GM12801 (cell line): Measurements from ENCODE around the gene HMCN1.

Experiments
- CTCF ChIP-seq: IDR thresholded peaks from one replicate; pipeline ENCODE4 v1.5.1; 2011; ENCODE audit warnings: control low read depth; ENCODE audit not compliant: insufficient read length; ENCODE audit errors: extremely low read depth

The HMCN1 gene

GRCh38 chr1:185838111-185838510, 103.9 kb downstream of the HMCN1 start:
- no peak for TF ChIP-seq CTCF

GRCh38 chr1:185840880-185841279, 106.7 kb downstream of the HMCN1 start:
- no peak for TF ChIP-seq CTCF

- TF ChIP-seq CTCF = no peak
These were observed 109.2 kb downstream of the HMCN1 start for GRCh38 chr1:185843297-185843869.

- no peak for TF ChIP-seq CTCF
These were observed 109.8 kb downstream of the HMCN1 start for GRCh38 chr1:185843986-185844385.

GRCh38 chr1:185846672-185847444, 112.7 kb downstream of the HMCN1 start:
- TF ChIP-seq CTCF = no peak

GRCh38 chr1:185849014-185849413, 114.8 kb downstream of the HMCN1 start:
- no peak for TF ChIP-seq CTCF

- TF ChIP-seq CTCF = no peak
These were observed 116.2 kb downstream of the HMCN1 start for GRCh38 chr1:185850366-185850765.
